NT2/D1 (cell line): ENCODE results near the gene UBE4B.

ENCODE experiments used
- YY1 ChIP-seq: IDR thresholded peaks from 2 replicates; pipeline ENCODE4 v1.6.1; 2011; ENCODE audit not compliant: insufficient read length, insufficient read depth
- ZNF274 ChIP-seq: IDR thresholded peaks from 2 replicates; pipeline ENCODE4 v1.6.1; 2011; ENCODE audit warnings: mild to moderate bottlenecking, low read depth, low read length

GRCh38 chr1:10106756-10107475 lies 74.2 kb downstream of the UBE4B start:
- no peak for TF ChIP-seq ZNF274
- TF ChIP-seq YY1 = no peak
